ENCODE measurements around the gene LDLRAD3. TPM values are rescaled to one million over a fixed set of nuclear protein-coding genes. Genes with fewer than 3 reads are reported as not detected.

The LDLRAD3 gene
- total RNA-seq, 1 donor from 2014 or later, result 35.6 TPM

DNA sequence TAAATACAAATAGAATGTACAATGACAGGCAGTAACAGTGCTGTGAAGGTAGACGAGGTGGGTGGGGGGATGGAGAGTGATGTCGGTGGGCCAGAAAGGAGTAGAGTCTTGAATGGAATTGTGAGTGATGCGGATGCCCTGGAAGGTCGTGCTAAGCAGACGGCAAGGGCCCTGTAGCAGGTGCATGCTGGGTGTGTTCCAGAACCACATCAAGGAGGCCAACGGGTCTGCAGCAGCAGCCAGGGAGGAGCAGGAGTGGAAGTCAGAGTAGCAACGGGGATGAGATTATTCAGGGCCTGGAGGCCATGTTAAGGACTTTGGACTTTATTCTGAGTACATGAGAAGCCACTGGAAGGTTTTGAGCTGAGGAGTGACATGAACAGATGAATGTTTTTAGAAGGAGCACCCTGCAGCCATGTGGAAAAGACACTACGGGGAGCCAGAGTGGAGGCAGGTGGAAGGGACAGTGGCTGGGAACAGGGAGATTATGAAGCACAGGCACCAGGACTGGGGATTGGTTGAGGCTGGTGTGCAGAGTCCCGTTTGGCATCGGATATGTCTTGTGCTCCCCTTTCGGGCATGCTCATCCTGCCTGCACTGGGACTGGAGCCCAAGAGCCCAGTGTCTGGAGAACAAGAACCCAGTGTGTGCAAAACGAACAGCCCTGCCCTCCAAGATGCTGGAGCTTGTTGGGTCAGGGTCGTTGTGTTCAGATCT lies 271.3 kb downstream of the LDLRAD3 start:
- Histone ChIP-seq H3K79me2 (ENCODE audit: low read depth) (peaks cover 6% of the 10 kb centered on the region), H3K4me3 (no peak overlapping the region), H3K4me1 (peaks cover 39% of the 10 kb centered on the region), H3K27me3 (no peaks in the 10 kb centered on the region), H3K27ac (no peak overlapping the region), H3K36me3 (no peaks in the 10 kb centered on the region), H3K4me2 (no peak overlapping the region), H3K9ac (no peak overlapping the region), H3F3A (ENCODE audit: low read depth) (peaks cover 34% of the 10 kb centered on the region), H3K9me3 (ENCODE audit: low read depth) (peaks cover 8% of the 10 kb centered on the region), H4K20me1 (ENCODE audit: low read depth) (peaks cover 6% of the 10 kb centered on the region), H2AFZ (replicated peaks) (no peak overlapping the region)
- TF ChIP-seq EZH2phosphoT487 (IDR thresholded peaks at IDR 0.05) (no peak), EZH2 (IDR thresholded peaks at IDR 0.05) (no peak)
- TF ChIP-seq, protein P1, sequence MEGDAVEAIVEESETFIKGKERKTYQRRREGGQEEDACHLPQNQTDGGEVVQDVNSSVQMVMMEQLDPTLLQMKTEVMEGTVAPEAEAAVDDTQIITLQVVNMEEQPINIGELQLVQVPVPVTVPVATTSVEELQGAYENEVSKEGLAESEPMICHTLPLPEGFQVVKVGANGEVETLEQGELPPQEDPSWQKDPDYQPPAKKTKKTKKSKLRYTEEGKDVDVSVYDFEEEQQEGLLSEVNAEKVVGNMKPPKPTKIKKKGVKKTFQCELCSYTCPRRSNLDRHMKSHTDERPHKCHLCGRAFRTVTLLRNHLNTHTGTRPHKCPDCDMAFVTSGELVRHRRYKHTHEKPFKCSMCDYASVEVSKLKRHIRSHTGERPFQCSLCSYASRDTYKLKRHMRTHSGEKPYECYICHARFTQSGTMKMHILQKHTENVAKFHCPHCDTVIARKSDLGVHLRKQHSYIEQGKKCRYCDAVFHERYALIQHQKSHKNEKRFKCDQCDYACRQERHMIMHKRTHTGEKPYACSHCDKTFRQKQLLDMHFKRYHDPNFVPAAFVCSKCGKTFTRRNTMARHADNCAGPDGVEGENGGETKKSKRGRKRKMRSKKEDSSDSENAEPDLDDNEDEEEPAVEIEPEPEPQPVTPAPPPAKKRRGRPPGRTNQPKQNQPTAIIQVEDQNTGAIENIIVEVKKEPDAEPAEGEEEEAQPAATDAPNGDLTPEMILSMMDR (IDR thresholded peaks at IDR 0.05), result no peak
- no peak for DNase-seq (ENCODE audit: low spot score)
- H3K9me3 Mint-ChIP-seq, result peaks cover 8% of the 10 kb centered on the region
- H3K27me3 Mint-ChIP-seq (ENCODE audit: insufficient read depth, low read depth), result no peaks in the 10 kb centered on the region
- H3K27ac Mint-ChIP-seq, result peak overlapping the region; percentile 16
- H3K4me3 Mint-ChIP-seq, result no peak overlapping the region
- H3K4me1 Mint-ChIP-seq, result peaks cover 41% of the 10 kb centered on the region
- peaks cover 11% of the 10 kb centered on the region for H3K36me3 Mint-ChIP-seq

DNA sequence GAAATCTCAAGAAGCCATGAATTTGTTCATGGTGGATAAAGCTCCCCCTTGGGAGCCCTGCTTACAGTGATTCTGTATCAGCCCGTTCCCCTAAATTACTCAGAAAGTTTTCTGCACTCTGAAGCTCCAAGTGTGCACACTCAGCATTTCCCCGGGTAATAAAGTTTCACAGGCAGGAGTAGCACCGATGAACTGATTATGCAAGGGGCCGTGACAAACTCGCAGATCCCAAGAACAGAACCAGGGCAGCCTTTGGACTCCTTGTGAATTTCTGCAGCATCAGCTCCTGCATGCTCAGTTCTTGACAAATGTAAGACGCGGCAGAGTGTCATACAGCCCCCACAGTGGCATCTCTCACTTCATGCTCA lies 271.8 kb downstream of the LDLRAD3 start:
- Mint-ChIP-seq H3K4me3 (no peak overlapping the region), H3K9me3 (peaks cover 14% of the 10 kb centered on the region), H3K36me3 (peaks cover 13% of the 10 kb centered on the region), H3K4me1 (peaks cover 38% of the 10 kb centered on the region), H3K27me3 (ENCODE audit: insufficient read depth, low read depth) (no peaks in the 10 kb centered on the region), H3K27ac (no peak overlapping the region)
- H3K9ac ChIP-seq, result no peak overlapping the region
- no peaks in the 10 kb centered on the region for H3K36me3 ChIP-seq
- peaks cover 38% of the 10 kb centered on the region for H3K4me1 ChIP-seq
- no peak overlapping the region for H3K4me2 ChIP-seq
- no peak overlapping the region for H3K27ac ChIP-seq
- no peak overlapping the region for H3K4me3 ChIP-seq
- H2AFZ ChIP-seq (replicated peaks), result no peak overlapping the region
- DNase-seq (ENCODE audit: low spot score), result no peak
- H4K20me1 ChIP-seq (ENCODE audit: low read depth), result peaks cover 6% of the 10 kb centered on the region
- peaks cover 6% of the 10 kb centered on the region for H3K79me2 ChIP-seq (ENCODE audit: low read depth)
- TF ChIP-seq EZH2 (IDR thresholded peaks at IDR 0.05), result no peak
- TF ChIP-seq, protein P1 (IDR thresholded peaks at IDR 0.05), result no peak
- TF ChIP-seq EZH2phosphoT487 (IDR thresholded peaks at IDR 0.05), result no peak
- peaks cover 8% of the 10 kb centered on the region for H3K9me3 ChIP-seq (ENCODE audit: low read depth)
- no peaks in the 10 kb centered on the region for H3K27me3 ChIP-seq
- peaks cover 34% of the 10 kb centered on the region for H3F3A ChIP-seq (ENCODE audit: low read depth)

DNA sequence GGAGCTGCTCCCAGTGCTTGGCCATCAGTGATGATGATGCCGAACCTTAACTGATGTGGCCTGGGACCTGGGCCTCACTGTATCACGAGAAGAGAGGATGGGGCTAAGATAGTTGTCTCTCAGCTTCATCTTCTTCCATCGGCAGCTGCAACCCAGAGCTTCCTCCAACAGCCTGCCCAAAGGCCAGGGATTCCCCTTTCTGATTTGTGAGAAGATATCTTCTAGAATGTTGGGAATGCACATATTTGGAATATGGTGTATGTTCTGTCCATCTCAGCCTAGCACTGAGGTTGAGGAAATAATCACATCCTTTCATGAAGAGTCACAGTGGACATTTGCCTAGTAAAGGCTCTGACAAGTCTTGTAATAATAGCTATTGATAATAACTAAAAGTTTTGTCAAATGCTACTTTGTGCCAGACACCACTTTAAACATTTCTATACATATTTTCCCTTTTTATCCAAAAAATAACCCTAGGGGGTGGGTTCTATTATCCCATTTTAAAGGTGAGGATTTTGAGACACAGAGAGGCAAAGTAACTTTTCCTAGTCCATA lies 272.3 kb downstream of the LDLRAD3 start:
- Histone ChIP-seq H3K4me3 (no peak overlapping the region), H3K4me2 (no peak overlapping the region), H3K36me3 (no peaks in the 10 kb centered on the region), H2AFZ (replicated peaks) (no peak overlapping the region), H3K9ac (no peak overlapping the region), H3K4me1 (peaks cover 33% of the 10 kb centered on the region), H3K79me2 (ENCODE audit: low read depth) (peaks cover 6% of the 10 kb centered on the region), H3K27ac (no peak overlapping the region), H3K27me3 (no peaks in the 10 kb centered on the region), H3F3A (ENCODE audit: low read depth) (peaks cover 29% of the 10 kb centered on the region), H3K9me3 (ENCODE audit: low read depth) (peaks cover 8% of the 10 kb centered on the region), H4K20me1 (ENCODE audit: low read depth) (peaks cover 6% of the 10 kb centered on the region)
- Mint-ChIP-seq H3K27me3 (ENCODE audit: insufficient read depth, low read depth) (peaks cover 2% of the 10 kb centered on the region), H3K36me3 (peaks cover 13% of the 10 kb centered on the region), H3K9me3 (peaks cover 14% of the 10 kb centered on the region), H3K4me3 (no peak overlapping the region), H3K4me1 (peaks cover 36% of the 10 kb centered on the region), H3K27ac (no peak overlapping the region)
- TF ChIP-seq EZH2phosphoT487 (IDR thresholded peaks at IDR 0.05) (no peak), EZH2 (IDR thresholded peaks at IDR 0.05) (no peak)
- TF ChIP-seq, protein P1 (IDR thresholded peaks at IDR 0.05), result no peak
- DNase-seq (ENCODE audit: low spot score), result no peak
